Mucosa of rectum (tissue), 2 donors: Measurements from ENCODE around the gene FNBP1L.
"Not testable (repeated sequence)": the region's sequence is repeated elsewhere in the genome, so short reads cannot be mapped to it uniquely, and the experiment has no call there.

Source experiments
- H3K27ac ChIP-seq, 2 donors: one replicate each; pipeline ENCODE4 v1.7.0; 2013; ENCODE audit warnings: inconsistent platforms in 2 of 2, low read depth in 2 of 2, low read length in 2 of 2
- H3K27me3 ChIP-seq, 2 donors: one replicate each; pipeline ENCODE4 v1.7.0; 2013; ENCODE audit warnings: low read length in 2 of 2; ENCODE audit not compliant: control insufficient read depth in 2 of 2, insufficient read depth in 2 of 2
- H3K36me3 ChIP-seq, 2 donors: one replicate each; pipeline ENCODE4 v1.7.0; 2013; ENCODE audit warnings: low read length in 2 of 2; ENCODE audit not compliant: control insufficient read depth in 2 of 2, insufficient read depth in 2 of 2
- H3K4me1 ChIP-seq, 2 donors: one replicate each; pipeline ENCODE4 v1.7.0; 2013; ENCODE audit warnings: low read length in 2 of 2, mild to moderate bottlenecking in 1 of 2; ENCODE audit not compliant: control insufficient read depth in 2 of 2, insufficient read depth in 2 of 2
- H3K4me3 ChIP-seq, 2 donors: one replicate each; pipeline ENCODE4 v1.7.0; 2013; ENCODE audit warnings: low read length in 2 of 2
- H3K9ac ChIP-seq, 2 donors: one replicate each; pipeline ENCODE4 v1.7.0; 2013; ENCODE audit warnings: low read length in 2 of 2, low read depth in 1 of 2, mild to moderate bottlenecking in 1 of 2
- H3K9me3 ChIP-seq, 2 donors: one replicate each; pipeline ENCODE4 v1.7.0; 2013; ENCODE audit warnings: low read length in 2 of 2; ENCODE audit not compliant: control insufficient read depth in 2 of 2
- donor health status: healthy.
- donor health status: Normal muscosa, but diverticular disease.

FNBP1L gene

DNA sequence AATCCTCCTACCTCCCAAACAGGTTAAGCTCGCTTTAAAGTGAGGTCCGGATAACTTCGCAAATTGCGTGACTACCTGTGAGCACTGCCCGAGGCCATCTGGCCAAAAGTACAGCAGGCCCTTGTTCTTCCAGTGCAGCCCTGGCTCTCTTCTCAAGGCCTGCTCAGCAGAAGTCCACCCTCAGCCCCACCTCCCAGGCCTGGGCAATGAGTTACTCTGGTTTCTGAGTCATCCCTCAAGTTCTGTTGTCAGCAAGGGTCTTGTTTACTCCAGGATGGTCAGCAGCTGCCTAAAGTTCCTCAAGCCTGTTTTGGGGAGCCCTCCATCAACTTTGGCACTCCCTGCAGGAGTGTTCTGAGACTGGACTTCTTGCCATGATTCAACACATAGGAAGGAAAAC, 132.0 kb downstream of the FNBP1L start:
- H3K9me3 ChIP-seq = no peaks in the 10 kb centered on the region
- peak overlapping the region; percentile 2 to 55 for H3K4me3 ChIP-seq
- H3K27ac ChIP-seq = peak overlapping the region; percentile 82 to 83
- H3K9ac ChIP-seq = peak overlapping the region; percentile 49 to 64
- H3K27me3 ChIP-seq = no peaks in the 10 kb centered on the region
- peaks cover 33 to 53% of the 10 kb centered on the region in 2 donors for H3K4me1 ChIP-seq
- H3K36me3 ChIP-seq = peaks cover 27 to 37% of the 10 kb centered on the region in 2 donors

DNA sequence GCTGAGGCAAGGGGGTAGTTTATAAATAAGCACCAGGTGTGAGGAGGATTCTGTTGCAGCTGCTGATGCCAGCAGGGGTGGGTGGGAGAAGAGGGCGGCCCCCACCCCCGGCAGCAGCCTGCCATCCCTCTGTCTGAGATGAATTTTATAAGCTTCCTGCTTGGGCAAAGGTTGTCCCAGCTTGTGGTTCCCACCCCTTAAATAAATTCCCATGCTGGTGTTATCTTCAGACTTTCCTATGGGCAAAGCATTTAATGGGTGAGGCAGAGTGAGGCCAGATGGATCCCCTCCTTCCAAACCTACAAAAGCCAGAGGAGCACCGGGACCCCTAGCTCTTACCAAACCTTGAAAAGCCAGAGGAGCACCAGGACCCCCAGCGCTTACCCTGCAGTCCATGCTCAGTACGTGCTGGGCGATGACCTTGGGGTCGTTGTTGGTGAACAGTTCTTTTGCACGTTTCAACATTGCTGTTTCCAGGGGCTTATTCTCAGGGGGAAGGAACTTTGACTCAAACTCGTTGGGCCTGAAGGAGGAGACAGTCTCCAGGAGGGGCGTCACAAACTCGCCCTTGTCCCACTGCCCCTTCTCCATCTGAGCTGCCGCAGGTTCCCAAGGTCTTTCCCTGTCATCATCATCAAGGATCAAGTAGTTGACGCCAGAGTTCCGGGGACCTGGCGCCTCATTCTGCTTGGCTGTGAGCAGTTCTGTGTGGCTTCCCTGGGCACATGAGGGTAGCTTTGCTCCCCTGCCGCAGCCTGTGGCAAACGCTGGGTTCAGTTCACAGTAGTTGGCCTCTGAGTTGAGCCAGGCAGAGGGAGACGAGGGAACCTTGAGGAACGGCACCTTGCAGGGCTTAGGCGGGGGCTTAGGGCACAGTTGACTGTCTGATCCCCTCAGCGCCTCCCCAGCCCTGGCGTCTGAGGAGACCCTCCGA, 134.3 kb downstream of the FNBP1L start:
- H3K4me3 ChIP-seq = peak overlapping the region; percentile 80 to 85
- H3K9ac ChIP-seq = peak overlapping the region; percentile 88 to 92
- no peaks in the 10 kb centered on the region for H3K27me3 ChIP-seq
- peaks cover 40 to 60% of the 10 kb centered on the region in 2 donors for H3K4me1 ChIP-seq
- H3K36me3 ChIP-seq = peaks cover 10 to 20% of the 10 kb centered on the region in 2 donors
- H3K9me3 ChIP-seq = no peaks in the 10 kb centered on the region
- peak overlapping the region; percentile 88 to 98 for H3K27ac ChIP-seq

DNA sequence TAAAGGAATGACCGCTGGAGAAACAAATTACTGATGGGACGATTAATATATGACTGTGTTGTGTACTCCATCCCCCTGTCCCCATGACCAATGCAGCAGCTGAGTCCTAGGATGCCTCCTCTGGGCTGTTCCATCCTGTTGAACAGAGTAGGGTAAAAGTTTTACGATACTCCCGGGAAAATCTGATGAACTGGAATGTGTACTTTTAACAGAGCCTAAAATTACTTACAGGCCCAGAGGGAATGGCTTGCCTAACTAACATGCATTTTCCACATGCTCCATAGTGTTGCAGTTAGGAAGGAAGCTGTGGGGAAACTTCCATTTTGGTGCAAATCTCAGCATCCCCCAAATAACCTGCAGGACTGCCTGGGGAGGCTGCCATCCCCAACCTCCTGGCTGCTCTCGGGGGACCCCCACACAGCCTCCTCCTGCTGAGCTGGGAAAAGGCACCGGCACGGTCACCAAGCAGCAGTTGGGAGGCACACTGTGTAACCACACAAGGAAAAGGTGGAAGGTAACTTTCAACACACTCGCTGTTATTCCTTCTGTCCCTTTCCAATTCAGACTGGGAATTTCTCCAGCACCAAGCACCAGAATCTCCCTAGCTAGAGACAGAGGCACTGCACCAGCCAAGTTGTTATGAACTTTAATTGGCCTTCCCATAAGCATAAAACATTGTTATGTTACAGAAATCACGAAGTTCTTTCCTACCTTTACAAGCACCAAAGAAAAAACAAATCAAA, 136.5 kb downstream of the FNBP1L start:
- peaks cover 28 to 41% of the 10 kb centered on the region in 2 donors for H3K4me1 ChIP-seq
- peak overlapping the region; percentile 88 to 92 for H3K9ac ChIP-seq
- no peaks in the 10 kb centered on the region for H3K27me3 ChIP-seq
- peak overlapping the region; percentile 88 to 98 for H3K27ac ChIP-seq
- peaks cover 9 to 19% of the 10 kb centered on the region in 2 donors for H3K36me3 ChIP-seq
- no peaks in the 10 kb centered on the region for H3K9me3 ChIP-seq
- H3K4me3 ChIP-seq = peak overlapping the region; percentile 80 to 85

DNA sequence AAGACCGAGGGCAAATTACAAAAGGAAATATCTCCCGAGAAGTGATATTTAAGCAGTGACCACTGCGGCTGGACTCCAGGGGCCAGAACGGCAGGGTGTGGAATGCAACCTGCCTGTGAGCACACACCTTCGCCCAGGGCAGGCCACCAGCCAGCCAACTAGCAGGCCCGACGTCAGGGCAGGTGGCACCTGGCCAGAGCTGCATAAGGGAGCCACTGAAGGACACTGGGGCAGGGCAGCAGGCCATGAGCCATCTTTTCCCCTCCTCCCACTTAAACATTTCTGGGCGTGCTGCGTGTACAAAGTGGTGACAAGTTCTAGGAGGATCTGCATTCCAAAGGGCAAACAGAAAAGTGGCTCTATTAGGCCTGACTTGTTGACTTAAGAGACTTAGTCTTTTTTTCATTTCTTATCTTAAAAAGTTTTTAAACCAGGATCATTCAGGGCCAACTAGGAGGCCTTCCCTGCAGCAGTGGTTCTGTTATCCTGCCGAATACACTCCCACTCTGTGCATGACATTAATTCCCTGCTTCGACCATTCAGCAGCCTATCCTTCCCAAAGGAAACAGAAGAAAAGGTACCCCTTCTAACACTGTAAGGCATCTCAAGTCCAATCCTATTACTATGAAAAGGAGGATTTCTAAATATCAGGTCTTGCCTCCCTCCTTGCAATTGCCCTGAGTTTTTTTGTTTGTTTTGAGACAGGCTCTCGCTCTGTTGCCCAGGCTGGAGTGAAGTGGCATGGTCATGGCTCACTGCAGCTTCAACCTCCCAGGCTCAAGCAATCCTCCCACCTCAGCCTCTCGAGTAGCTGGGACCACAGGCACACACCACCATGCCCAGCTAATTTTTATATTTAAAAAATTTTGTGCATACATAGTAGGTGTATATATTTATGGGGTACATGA, 137.4 kb downstream of the FNBP1L start:
- H3K27ac ChIP-seq = peak overlapping the region; percentile 88 to 98
- H3K27me3 ChIP-seq = no peaks in the 10 kb centered on the region
- peaks cover 9 to 14% of the 10 kb centered on the region in 2 donors for H3K36me3 ChIP-seq
- peak overlapping the region; percentile 80 to 85 for H3K4me3 ChIP-seq
- H3K9ac ChIP-seq = peak overlapping the region; percentile 88 to 92
- peaks cover 20 to 33% of the 10 kb centered on the region in 2 donors for H3K4me1 ChIP-seq
- no peaks in the 10 kb centered on the region for H3K9me3 ChIP-seq

DNA sequence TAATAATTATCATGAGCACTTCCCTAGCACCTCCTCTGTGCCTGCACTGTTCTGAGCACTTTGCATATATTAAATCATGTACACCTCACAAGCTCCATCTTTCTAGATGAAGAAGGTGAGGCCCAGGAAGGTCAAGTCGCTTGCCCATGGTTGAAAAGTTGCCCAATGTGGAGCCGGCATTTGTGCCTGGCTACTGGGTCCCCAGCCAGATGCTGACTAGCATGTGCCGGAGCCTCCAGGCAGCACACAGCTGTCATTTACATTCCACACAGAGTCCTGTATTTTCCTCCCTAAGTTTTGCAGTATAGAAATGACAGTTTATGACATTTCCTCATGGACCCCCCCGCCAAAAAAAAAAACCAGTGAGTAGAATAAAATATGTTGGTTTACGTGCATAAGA, 139.4 kb downstream of the FNBP1L start:
- no peak overlapping the region for H3K27ac ChIP-seq
- H3K4me3 ChIP-seq = no peak overlapping the region
- peaks cover 6 to 11% of the 10 kb centered on the region in 2 donors for H3K36me3 ChIP-seq
- peaks cover 19 to 39% of the 10 kb centered on the region in 2 donors for H3K4me1 ChIP-seq
- no peak overlapping the region for H3K9ac ChIP-seq
- no peaks in the 10 kb centered on the region for H3K27me3 ChIP-seq
- H3K9me3 ChIP-seq = no peaks in the 10 kb centered on the region

DNA sequence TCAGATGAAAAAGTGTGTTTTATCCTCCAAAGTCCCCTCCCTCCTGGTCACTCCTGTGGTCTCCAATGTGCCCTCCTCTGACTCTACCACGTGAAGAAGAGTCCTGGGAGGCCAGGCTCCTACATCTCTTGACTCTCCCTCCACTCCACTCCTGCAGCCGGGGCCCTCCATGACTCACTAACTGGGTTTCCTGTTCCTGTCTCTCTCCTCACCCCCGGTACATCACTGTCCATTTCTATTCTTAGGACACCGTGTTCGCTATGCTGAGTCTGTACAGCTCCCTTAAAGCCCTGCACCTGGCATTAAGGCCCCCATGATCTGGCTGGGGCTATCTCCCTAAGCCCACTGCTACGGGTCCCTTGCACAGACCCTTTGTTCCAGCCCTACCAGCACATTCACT, 140.3 kb downstream of the FNBP1L start:
- Histone ChIP-seq H3K9me3 (no peaks in the 10 kb centered on the region), H3K36me3 (peaks cover 4 to 7% of the 10 kb centered on the region in 2 donors), H3K9ac (no peak overlapping the region), H3K4me3 (no peak overlapping the region), H3K27me3 (no peaks in the 10 kb centered on the region), H3K27ac (no peak overlapping the region), H3K4me1 (peaks cover 17 to 40% of the 10 kb centered on the region in 2 donors)

DNA sequence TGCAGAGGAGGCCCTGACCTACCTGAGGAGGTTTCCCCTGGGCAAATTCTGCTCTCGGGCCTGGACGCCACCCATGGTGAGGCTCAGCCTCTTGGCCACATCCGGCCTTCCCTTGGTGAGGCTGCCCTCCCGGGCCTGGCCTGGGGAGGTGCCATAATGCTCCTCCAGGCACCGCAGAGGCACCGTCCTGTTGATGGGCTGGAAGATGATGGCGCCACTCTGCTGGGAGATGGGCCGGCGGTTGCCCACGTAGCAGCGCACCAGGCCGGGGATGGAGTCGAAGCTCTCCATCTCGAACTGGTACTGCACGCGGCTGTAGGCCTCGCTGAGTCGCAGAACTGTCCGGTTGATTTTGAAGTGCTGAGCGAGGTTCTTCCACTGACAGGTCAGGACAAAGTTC, 141.0 kb downstream of the FNBP1L start:
- H3K4me1 ChIP-seq = peaks cover 11 to 41% of the 10 kb centered on the region in 2 donors
- H3K27me3 ChIP-seq = no peaks in the 10 kb centered on the region
- no peak overlapping the region for H3K9ac ChIP-seq
- no peaks in the 10 kb centered on the region for H3K9me3 ChIP-seq
- H3K27ac ChIP-seq = no peak overlapping the region
- no peak overlapping the region for H3K4me3 ChIP-seq
- peaks cover 0 to 7% of the 10 kb centered on the region in 2 donors for H3K36me3 ChIP-seq

DNA sequence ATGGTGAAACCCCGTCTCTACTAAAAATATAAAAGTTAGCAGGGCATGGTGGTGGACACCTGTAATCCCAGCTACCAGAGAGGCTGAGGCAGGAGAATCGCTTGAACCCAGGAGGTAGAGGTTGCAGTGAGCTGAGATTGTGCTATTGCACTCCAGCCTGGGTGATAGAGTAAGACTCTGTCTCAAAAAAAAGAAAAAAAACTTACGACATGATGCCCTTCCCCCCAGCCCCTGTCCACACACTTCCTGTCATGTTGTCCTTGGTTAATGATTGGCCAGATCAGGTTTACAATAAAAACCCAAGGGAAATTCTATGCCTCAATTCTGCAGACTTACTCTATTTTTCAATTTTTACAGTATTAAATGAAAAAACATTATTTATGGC, 143.4 kb downstream of the FNBP1L start:
- H3K36me3 ChIP-seq, H3K27me3 ChIP-seq, H3K9ac ChIP-seq, H3K9me3 ChIP-seq: not testable (repeated sequence)
- Histone ChIP-seq H3K4me1 (peaks cover 8 to 35% of the 10 kb centered on the region in 2 donors), H3K27ac (peak overlapping the region; percentile 94 to 97), H3K4me3 (peak overlapping the region; percentile 70 to 71)

DNA sequence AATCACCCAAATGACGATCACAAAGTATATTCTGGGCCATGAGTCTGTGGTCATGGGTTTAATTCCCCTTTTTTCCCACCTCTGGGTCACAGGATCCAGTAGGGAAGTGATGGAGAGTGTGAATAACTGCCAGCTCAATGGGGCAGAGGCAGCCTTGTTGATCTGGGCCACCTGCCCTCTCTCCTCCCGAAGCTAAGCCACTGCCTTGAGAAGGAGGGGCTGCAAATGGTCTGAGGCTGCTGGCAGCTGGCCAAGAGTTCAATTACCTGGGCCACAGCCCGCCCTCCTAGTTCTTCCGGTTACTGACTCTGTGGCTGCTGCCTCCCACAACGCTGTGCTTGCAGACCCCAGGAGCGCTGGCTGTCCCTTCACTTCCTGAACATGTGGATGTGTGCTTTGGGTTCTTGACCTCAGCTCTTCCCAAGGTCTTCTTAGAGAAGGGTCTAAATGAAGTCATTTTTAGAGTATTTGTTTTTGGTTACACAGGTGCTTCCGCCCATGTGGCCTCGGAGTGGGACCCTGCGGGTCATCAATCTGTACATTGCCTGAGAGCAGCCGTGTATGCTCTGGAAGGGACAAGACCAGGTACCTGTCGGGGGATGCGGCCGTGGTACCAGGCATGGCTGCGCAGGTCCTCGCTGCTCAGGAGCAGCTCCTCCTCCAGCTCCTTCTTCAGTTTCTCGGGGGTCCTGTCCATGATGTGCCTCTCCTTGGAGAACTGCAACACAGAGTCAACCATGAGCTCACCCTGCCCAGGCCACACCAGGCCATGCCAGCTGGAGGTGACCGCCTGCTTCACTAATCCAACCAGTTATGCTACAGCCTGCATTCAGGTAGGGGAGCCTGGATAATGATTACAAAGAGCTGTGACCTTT, 144.0 kb downstream of the FNBP1L start:
- H3K4me3 ChIP-seq = peak overlapping the region; percentile 70 to 71
- H3K27ac ChIP-seq = peak overlapping the region; percentile 94 to 97

More for the DNA sequence above, 144.0 kb downstream of the FNBP1L start:
- H3K27me3 ChIP-seq = no peaks in the 10 kb centered on the region
- H3K9ac ChIP-seq = peak overlapping the region; percentile 66 to 82
- H3K4me1 ChIP-seq = peaks cover 8 to 35% of the 10 kb centered on the region in 2 donors
- H3K36me3 ChIP-seq = peaks cover 0 to 11% of the 10 kb centered on the region in 2 donors
- H3K9me3 ChIP-seq = no peaks in the 10 kb centered on the region
